HepG2 (cell line): ENCODE results near the gene ZNF276. TPM values are rescaled to one million over a fixed set of nuclear protein-coding genes. Genes with fewer than 3 reads are reported as not detected.

ENCODE experiments used
- ATF7-NPFF ChIP-seq: sonication (generic); formaldehyde crosslinking; IDR thresholded peaks from 2 replicates; pipeline ENCODE4 v1.8.1; 2023; ENCODE audit warnings: mild to moderate bottlenecking, low read depth, missing genetic modification reagents, moderate library complexity
- KDM4B ChIP-seq: sonication (generic); formaldehyde crosslinking; IDR thresholded peaks from 2 replicates; pipeline ENCODE4 v1.4.0; 2020; ENCODE audit warnings: missing genetic modification reagents
- NFKBIZ ChIP-seq: IDR thresholded peaks from 2 replicates; pipeline ENCODE4 v1.6.1; 2018; ENCODE audit warnings: missing genetic modification reagents, missing compliant biosample characterization
- ZNF343 ChIP-seq: sonication (generic); formaldehyde crosslinking; IDR thresholded peaks from 2 replicates; pipeline ENCODE4 v1.4.0; 2020; ENCODE audit warnings: mild to moderate bottlenecking, missing genetic modification reagents
- ZNF614 ChIP-seq: IDR thresholded peaks from 2 replicates; pipeline ENCODE4 v1.6.1; 2018; ENCODE audit warnings: missing biosample characterization, missing genetic modification reagents, inconsistent platforms, borderline replicate concordance
- ZNF879 ChIP-seq: sonication (generic); formaldehyde crosslinking; IDR thresholded peaks from 2 replicates; pipeline ENCODE4 v1.8.1; 2023; ENCODE audit warnings: missing genetic modification reagents
- polyA plus RNA-seq, 8 experiments: library from polyadenylated mRNA; depleted of rRNA in 3 of 8; stranded (reverse) in 7 of 8; unstranded in 1 of 8; fragments of >200 nt; fragmentation: Illumina TruSeq in 4 of 8; extraction: Trizol in 4 of 8; gene quantifications; 2 replicates each; pipeline versions ENCODE4 v1.2.1 to v1.2.3, GENCODE V29; 2011 to 2016; ENCODE audit warnings: low read depth in 4 of 8, missing spikeins in 1 of 8, mixed read lengths in 1 of 8; ENCODE audit not compliant: insufficient read depth in 1 of 8
- total RNA-seq, 5 experiments: library from RNA; depleted of rRNA; stranded (reverse); fragments of >200 nt; fragmentation: Illumina TruSeq; extraction: Trizol; gene quantifications; 2 replicates each; pipeline ENCODE4 v1.2.3, GENCODE V29; 2016; ENCODE audit warnings: low read depth in 1 of 5
- TF ChIP-seq, protein P1 (sequence below): sonication (generic); formaldehyde crosslinking; IDR thresholded peaks from 2 replicates; pipeline ENCODE4 v1.5.1; 2020; ENCODE audit warnings: mild to moderate bottlenecking, missing genetic modification reagents
- TF ChIP-seq, protein P2 (sequence below): sonication (generic); formaldehyde crosslinking; IDR thresholded peaks from 2 replicates; pipeline ENCODE4 v1.4.0; 2020; ENCODE audit warnings: missing genetic modification reagents
- TF ChIP-seq, protein P3 (sequence below): sonication (generic); formaldehyde crosslinking; IDR thresholded peaks from 2 replicates; pipeline ENCODE4 v1.4.0; 2020; ENCODE audit warnings: missing genetic modification reagents
- TF ChIP-seq, protein P4 (sequence below): sonication (generic); formaldehyde crosslinking; IDR thresholded peaks from 2 replicates; pipeline ENCODE4 v1.8.1; 2022; ENCODE audit warnings: low read depth, mild to moderate bottlenecking, missing genetic modification reagents
- TF ChIP-seq, protein P5 (sequence below): sonication (generic); formaldehyde crosslinking; IDR thresholded peaks from 2 replicates; pipeline ENCODE4; 2020; ENCODE audit warnings: missing genetic modification reagents, mild to moderate bottlenecking, borderline replicate concordance

Gene ZNF276
- total and polyA plus RNA-seq, 2 of the 13 experiments (the other 11 are each of a cell fraction or from before 2014, with no cell fraction given): 17.7 to 18.0 TPM

DNA sequence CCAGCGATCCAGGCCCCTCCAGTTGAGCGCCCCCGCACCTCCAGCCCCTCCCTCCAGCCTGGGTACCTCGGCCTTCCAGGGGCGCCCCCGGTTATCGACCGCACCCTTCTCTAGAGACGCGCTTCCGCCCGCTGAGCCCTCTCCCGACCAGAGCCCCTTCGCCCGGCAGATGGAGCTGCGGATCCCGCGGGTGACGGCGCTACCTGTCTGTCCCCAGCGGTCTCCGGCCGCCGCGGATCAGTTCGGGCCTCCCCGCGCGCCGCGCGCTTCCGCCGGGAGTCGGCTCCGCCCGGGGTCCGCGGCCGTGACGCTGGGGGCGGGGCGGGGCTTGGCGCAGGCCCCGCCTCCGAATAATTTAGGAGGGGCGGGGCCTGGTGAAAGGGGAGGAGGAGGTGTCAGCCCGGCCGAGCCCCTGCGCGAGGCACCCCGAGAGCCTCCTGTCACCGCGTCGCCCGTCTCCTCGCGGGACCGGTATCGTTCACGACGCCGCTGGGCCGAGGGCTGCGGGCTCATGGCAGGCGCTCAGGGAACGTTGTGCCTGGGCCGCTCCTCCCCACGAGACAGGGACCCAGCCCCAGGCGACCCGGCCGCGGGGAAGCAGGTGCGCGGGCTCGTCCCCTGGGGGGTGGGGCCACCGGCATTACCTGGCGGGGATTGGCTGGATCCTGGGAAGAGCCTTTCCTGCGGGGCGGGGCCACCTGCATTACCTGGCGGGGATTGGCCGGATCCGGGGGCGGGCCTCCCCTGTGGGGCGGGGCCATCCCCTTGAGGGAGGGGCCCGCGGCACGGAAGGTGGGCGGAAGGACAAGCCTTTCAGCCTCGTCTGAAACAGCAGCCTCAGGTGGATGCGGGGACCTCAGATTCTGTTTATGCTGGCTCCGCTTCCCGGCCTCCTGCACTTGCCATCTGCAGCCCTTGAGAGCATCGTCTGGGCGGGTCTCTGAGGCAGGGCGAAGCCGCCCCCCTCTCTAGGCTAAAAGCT is 19.6 kb upstream of the ZNF276 start, which contains the start of gene SPATA2L (continued):
- TF ChIP-seq, protein P1, sequence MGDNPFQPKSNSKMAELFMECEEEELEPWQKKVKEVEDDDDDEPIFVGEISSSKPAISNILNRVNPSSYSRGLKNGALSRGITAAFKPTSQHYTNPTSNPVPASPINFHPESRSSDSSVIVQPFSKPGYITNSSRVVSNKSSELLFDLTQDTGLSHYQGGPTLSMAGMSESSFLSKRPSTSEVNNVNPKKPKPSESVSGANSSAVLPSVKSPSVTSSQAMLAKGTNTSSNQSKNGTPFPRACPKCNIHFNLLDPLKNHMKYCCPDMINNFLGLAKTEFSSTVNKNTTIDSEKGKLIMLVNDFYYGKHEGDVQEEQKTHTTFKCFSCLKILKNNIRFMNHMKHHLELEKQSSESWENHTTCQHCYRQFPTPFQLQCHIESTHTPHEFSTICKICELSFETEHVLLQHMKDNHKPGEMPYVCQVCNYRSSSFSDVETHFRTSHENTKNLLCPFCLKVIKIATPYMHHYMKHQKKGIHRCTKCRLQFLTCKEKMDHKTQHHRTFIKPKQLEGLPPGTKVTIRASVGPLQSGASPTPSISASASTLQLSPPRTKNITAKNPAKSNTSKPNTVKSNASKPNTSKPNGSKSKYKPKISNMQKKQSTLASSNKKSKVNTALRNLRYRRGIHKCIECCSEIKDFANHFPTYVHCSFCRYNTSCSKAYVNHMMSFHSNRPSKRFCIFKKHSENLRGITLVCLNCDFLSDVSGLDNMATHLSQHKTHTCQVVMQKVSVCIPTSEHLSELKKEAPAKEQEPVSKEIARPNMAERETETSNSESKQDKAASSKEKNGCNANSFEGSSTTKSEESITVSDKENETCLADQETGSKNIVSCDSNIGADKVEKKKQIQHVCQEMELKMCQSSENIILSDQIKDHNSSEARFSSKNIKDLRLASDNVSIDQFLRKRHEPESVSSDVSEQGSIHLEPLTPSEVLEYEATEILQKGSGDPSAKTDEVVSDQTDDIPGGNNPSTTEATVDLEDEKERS (CRISPR knock-in tag): no peak
- TF ChIP-seq ZNF343 (peak; percentile 100), NFKBIZ (no peak; the same call in 1 of the 2 replicates), KDM4B (CRISPR knock-in tag) (0 out of 2 replicates have a peak, but pooled peaks have one; percentile 10), ZNF879 (peak; percentile 81; the same call in 1 of the 2 replicates), ATF7-NPFF (peak; percentile 64; the same call in 1 of the 2 replicates), ZNF614 (CRISPR knock-in tag) (peak; percentile 41; the same call in 1 of the 2 replicates)
- TF ChIP-seq, protein P2, sequence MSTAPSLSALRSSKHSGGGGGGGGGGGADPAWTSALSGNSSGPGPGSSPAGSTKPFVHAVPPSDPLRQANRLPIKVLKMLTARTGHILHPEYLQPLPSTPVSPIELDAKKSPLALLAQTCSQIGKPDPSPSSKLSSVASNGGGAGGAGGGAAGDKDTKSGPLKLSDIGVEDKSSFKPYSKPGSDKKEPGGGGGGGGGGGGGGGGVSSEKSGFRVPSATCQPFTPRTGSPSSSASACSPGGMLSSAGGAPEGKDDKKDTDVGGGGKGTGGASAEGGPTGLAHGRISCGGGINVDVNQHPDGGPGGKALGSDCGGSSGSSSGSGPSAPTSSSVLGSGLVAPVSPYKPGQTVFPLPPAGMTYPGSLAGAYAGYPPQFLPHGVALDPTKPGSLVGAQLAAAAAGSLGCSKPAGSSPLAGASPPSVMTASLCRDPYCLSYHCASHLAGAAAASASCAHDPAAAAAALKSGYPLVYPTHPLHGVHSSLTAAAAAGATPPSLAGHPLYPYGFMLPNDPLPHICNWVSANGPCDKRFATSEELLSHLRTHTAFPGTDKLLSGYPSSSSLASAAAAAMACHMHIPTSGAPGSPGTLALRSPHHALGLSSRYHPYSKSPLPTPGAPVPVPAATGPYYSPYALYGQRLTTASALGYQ (CRISPR knock-in tag): peak; percentile 64; the same call in 1 of the 2 replicates
- TF ChIP-seq, protein P3, sequence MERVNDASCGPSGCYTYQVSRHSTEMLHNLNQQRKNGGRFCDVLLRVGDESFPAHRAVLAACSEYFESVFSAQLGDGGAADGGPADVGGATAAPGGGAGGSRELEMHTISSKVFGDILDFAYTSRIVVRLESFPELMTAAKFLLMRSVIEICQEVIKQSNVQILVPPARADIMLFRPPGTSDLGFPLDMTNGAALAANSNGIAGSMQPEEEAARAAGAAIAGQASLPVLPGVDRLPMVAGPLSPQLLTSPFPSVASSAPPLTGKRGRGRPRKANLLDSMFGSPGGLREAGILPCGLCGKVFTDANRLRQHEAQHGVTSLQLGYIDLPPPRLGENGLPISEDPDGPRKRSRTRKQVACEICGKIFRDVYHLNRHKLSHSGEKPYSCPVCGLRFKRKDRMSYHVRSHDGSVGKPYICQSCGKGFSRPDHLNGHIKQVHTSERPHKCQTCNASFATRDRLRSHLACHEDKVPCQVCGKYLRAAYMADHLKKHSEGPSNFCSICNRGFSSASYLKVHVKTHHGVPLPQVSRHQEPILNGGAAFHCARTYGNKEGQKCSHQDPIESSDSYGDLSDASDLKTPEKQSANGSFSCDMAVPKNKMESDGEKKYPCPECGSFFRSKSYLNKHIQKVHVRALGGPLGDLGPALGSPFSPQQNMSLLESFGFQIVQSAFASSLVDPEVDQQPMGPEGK: peak; percentile 23
- TF ChIP-seq, protein P4, sequence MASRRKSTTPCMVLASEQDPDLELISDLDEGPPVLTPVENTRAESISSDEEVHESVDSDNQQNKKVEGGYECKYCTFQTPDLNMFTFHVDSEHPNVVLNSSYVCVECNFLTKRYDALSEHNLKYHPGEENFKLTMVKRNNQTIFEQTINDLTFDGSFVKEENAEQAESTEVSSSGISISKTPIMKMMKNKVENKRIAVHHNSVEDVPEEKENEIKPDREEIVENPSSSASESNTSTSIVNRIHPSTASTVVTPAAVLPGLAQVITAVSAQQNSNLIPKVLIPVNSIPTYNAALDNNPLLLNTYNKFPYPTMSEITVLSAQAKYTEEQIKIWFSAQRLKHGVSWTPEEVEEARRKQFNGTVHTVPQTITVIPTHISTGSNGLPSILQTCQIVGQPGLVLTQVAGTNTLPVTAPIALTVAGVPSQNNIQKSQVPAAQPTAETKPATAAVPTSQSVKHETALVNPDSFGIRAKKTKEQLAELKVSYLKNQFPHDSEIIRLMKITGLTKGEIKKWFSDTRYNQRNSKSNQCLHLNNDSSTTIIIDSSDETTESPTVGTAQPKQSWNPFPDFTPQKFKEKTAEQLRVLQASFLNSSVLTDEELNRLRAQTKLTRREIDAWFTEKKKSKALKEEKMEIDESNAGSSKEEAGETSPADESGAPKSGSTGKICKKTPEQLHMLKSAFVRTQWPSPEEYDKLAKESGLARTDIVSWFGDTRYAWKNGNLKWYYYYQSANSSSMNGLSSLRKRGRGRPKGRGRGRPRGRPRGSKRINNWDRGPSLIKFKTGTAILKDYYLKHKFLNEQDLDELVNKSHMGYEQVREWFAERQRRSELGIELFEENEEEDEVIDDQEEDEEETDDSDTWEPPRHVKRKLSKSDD: peak; percentile 31; the same call in 1 of the 2 replicates
- TF ChIP-seq, protein P5, sequence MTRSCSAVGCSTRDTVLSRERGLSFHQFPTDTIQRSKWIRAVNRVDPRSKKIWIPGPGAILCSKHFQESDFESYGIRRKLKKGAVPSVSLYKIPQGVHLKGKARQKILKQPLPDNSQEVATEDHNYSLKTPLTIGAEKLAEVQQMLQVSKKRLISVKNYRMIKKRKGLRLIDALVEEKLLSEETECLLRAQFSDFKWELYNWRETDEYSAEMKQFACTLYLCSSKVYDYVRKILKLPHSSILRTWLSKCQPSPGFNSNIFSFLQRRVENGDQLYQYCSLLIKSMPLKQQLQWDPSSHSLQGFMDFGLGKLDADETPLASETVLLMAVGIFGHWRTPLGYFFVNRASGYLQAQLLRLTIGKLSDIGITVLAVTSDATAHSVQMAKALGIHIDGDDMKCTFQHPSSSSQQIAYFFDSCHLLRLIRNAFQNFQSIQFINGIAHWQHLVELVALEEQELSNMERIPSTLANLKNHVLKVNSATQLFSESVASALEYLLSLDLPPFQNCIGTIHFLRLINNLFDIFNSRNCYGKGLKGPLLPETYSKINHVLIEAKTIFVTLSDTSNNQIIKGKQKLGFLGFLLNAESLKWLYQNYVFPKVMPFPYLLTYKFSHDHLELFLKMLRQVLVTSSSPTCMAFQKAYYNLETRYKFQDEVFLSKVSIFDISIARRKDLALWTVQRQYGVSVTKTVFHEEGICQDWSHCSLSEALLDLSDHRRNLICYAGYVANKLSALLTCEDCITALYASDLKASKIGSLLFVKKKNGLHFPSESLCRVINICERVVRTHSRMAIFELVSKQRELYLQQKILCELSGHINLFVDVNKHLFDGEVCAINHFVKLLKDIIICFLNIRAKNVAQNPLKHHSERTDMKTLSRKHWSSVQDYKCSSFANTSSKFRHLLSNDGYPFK (CRISPR knock-in tag): peak; percentile 45; the same call in 1 of the 2 replicates
